K562 (cell line): ENCODE results near the gene IL17RB. TPM values are rescaled to one million over a fixed set of nuclear protein-coding genes. Genes with fewer than 3 reads are reported as not detected.

Experiments used
- ATAC-seq: fragments of 200-7000 bp; cut with Tn5 transposase; 3 replicates; pipeline ENCODE4 v1.9.1; 2020; ENCODE audit warnings: moderate library complexity
- BruUV-seq: library from RNA; stranded (reverse); fragments of 400-500 nt; replicated peaks from 2 replicates; lab custom pipeline; 2021; lab: Mats Ljungman, UMichigan
- CTCF ChIA-PET: fragments of 300-600 bp; formaldehyde crosslinking; extraction: SDS; loops from one replicate; lab custom pipeline; 2021; ENCODE audit warnings: low intra/inter-chr PET ratio; lab: Yijun Ruan, JAX
- POLR2A ChIA-PET: fragments of 300-600, 350-650 bp; sonication (Branson Sonifier 250); formaldehyde crosslinking; extraction: SDS; loops from one replicate; lab custom pipeline; 2021; ENCODE audit warnings: antibody characterized with exemption, inconsistent platforms; lab: Yijun Ruan, JAX
- DNase-seq, 4 experiments: peaks; one replicate each; pipeline versions ENCODE4 v3.0.0 to v3.0.0-alpha.2; 2011 to 2018; ENCODE audit warnings: low spot score in 3 of 4, mixed read lengths in 3 of 4; ENCODE audit errors: extremely low read depth in 1 of 4
- FAIRE-seq: peaks from 2 replicates; lab custom pipeline; 2011; peaks lifted over from hg19 to GRCh38; lab: Jason Lieb, UNC
- H2AFZ ChIP-seq: 2 replicates; pipeline ENCODE4 v1.6.0; 2011; ENCODE audit warnings: low read depth, low read length, control low read depth, inconsistent platforms
- H3K27ac ChIP-seq: fragments of 200-600 bp; 3 replicates; pipeline ENCODE4 v1.8.0; 2011; ENCODE audit warnings: low read depth, mild to moderate bottlenecking, control low read depth, inconsistent platforms, low read length, moderate library complexity, mixed read lengths; ENCODE audit errors: extremely low read depth
- H3K27me3 ChIP-seq, 2 experiments: fragments of 300-600 bp in 1 of 2; 2 replicates in 1 of 2; 3 replicates in 1 of 2; pipeline versions ENCODE4 v1.6.0 to v1.8.0; 2011; ENCODE audit warnings: inconsistent platforms in 2 of 2, low read length in 2 of 2, mild to moderate bottlenecking in 1 of 2, mixed read lengths in 1 of 2, moderate library complexity in 1 of 2; ENCODE audit not compliant: control insufficient read depth in 2 of 2, insufficient read depth in 2 of 2
- H3K36me3 ChIP-seq: fragments of 300-600 bp; 3 replicates; pipeline ENCODE4 v1.8.0; 2011; ENCODE audit warnings: mild to moderate bottlenecking, low read length, inconsistent platforms; ENCODE audit not compliant: control insufficient read depth, insufficient read depth
- H3K4me1 ChIP-seq, 2 experiments: fragments of 200-600 bp in 1 of 2; replicated peaks in 1 of 2; 2 replicates in 1 of 2; 3 replicates in 1 of 2; pipeline versions ENCODE4 v1.5.1 to v1.8.0; 2011; ENCODE audit warnings: inconsistent platforms in 2 of 2, low read length in 2 of 2, mild to moderate bottlenecking in 1 of 2, mixed read lengths in 1 of 2, moderate library complexity in 1 of 2; ENCODE audit not compliant: control insufficient read depth in 2 of 2, insufficient read depth in 2 of 2
- H3K4me2 ChIP-seq: 2 replicates; pipeline ENCODE4 v1.6.1; 2011; ENCODE audit warnings: low read length, control low read depth, inconsistent platforms, mixed read lengths; ENCODE audit not compliant: insufficient read depth
- H3K4me3 ChIP-seq: fragments of 200-600 bp; sonication (generic), shearing (Covaris generic); 2 replicates; pipeline ENCODE4 v1.5.1; 2016; ENCODE audit warnings: control low read depth, inconsistent platforms
- H3K79me2 ChIP-seq: fragments of 200-600 bp; 3 replicates; pipeline ENCODE4 v1.8.0; 2011; ENCODE audit warnings: low read length, inconsistent platforms; ENCODE audit not compliant: control insufficient read depth, insufficient read depth
- H3K9ac ChIP-seq, 2 experiments: 2 replicates each; pipeline versions ENCODE4 v1.6.0 to v1.6.1; 2011; ENCODE audit warnings: low read depth in 2 of 2, low read length in 2 of 2, control low read depth in 1 of 2, inconsistent platforms in 1 of 2, mild to moderate bottlenecking in 1 of 2, mixed read lengths in 1 of 2; ENCODE audit not compliant: insufficient read depth in 1 of 2
- H3K9me1 ChIP-seq: one replicate; pipeline ENCODE4 v1.6.0; 2011; ENCODE audit warnings: inconsistent platforms, mild to moderate bottlenecking, low read length, moderate library complexity; ENCODE audit not compliant: control insufficient read depth, insufficient read depth
- H3K9me3 ChIP-seq: replicated peaks from 2 replicates; pipeline ENCODE4 v1.5.1; 2011; ENCODE audit warnings: low read depth, low read length, inconsistent platforms; ENCODE audit not compliant: control insufficient read depth, insufficient read depth
- H4K20me1 ChIP-seq: replicated peaks from 2 replicates; pipeline ENCODE4 v1.6.1; 2011; ENCODE audit warnings: low read length, inconsistent platforms, mixed read lengths; ENCODE audit not compliant: control insufficient read depth, insufficient read depth
- CAMTA2 ChIP-seq: fragments of 250-450 bp; sonication (Bioruptor Pico); conservative IDR thresholded peaks from 2 replicates; pipeline ENCODE4 v1.5.1; 2022
- CBX3 ChIP-seq, 2 experiments: IDR thresholded peaks; 1 replicate in 1 of 2; 2 replicates in 1 of 2; pipeline ENCODE4 v1.6.1; 2012; ENCODE audit warnings: inconsistent platforms in 2 of 2, low read length in 2 of 2, borderline replicate concordance in 1 of 2, control low read depth in 1 of 2
- CCNT2 ChIP-seq: IDR thresholded peaks from 2 replicates; pipeline ENCODE4 v1.6.1; 2011; ENCODE audit warnings: borderline replicate concordance, low read depth, mild to moderate bottlenecking, moderate library complexity, mixed read lengths, low read length; ENCODE audit not compliant: insufficient read length; ENCODE audit errors: extremely low read depth
- IRF9 ChIP-seq: fragments of 450-650 bp; IDR thresholded peaks from 2 replicates; pipeline ENCODE4 v1.6.1; 2016; ENCODE audit warnings: missing biosample characterization, missing genetic modification characterization
- KDM2B ChIP-seq: fragments of 250-450 bp; sonication (Bioruptor Pico); IDR thresholded peaks from 2 replicates; pipeline ENCODE4 v1.8.0; 2021; ENCODE audit warnings: mild to moderate bottlenecking, moderate library complexity
- MLX ChIP-seq, 2 experiments: fragments of 450-650 bp in 1 of 2; sonication (generic) in 1 of 2; formaldehyde crosslinking; conservative IDR thresholded peaks; 2 replicates each; pipeline versions ENCODE4 v1.4.0 to v1.8.1; 2020 to 2022; ENCODE audit warnings: mild to moderate bottlenecking in 1 of 2, missing genetic modification reagents in 1 of 2
- SMC3 ChIP-seq: conservative IDR thresholded peaks from 2 replicates; pipeline ENCODE4 v1.6.1; 2011; ENCODE audit warnings: low read depth, low read length, improper control_type of control experiment; ENCODE audit not compliant: insufficient read depth
- STAT6 ChIP-seq: sonication (generic); formaldehyde crosslinking; IDR thresholded peaks from 2 replicates; pipeline ENCODE4 v1.8.1; 2023; ENCODE audit warnings: mild to moderate bottlenecking, missing genetic modification reagents
- ZC3H4 ChIP-seq: sonication (generic); formaldehyde crosslinking; IDR thresholded peaks from 2 replicates; pipeline ENCODE4 v1.9.0; 2021; ENCODE audit warnings: missing genetic modification reagents, borderline replicate concordance
- ZNF445 ChIP-seq: fragments of 250-450 bp; sonication (Bioruptor Pico); IDR thresholded peaks from 2 replicates; pipeline ENCODE4 v1.4.0; 2020; ENCODE audit warnings: low read depth, mild to moderate bottlenecking, moderate library complexity
- ZNF766 ChIP-seq: fragments of 200-800 bp; sonication (Bioruptor generic); conservative IDR thresholded peaks from 2 replicates; pipeline ENCODE4 v1.6.1; 2016; ENCODE audit warnings: missing genetic modification characterization, missing compliant biosample characterization
- WGBS: fragments of 100-300 bp; shearing (Covaris generic); methylation state at CpG from one replicate; pipeline ENCODE4 v1.1.6; 2016; ENCODE audit warnings: low coverage, mixed read lengths; ENCODE audit not compliant: insufficient coverage; ENCODE audit errors: missing lambda C conversion rate; 5-methylcytosine and 5-hydroxymethylcytosine counted together
- in situ Hi-C: fragments of 300-500 bp; cut with MboI; formaldehyde crosslinking; loops from 4 replicates; pipeline ENCODE4 v1.15.0; 2018; ENCODE audit warnings: inconsistent platforms, mixed read lengths
- intact Hi-C: fragments of 100-400 bp; cut with micrococcal nuclease; formaldehyde crosslinking; loops from 2 replicates; pipeline ENCODE4 v1.14.2; 2022
- polyA plus RNA-seq, 8 experiments: library from polyadenylated mRNA; depleted of rRNA in 4 of 8; stranded (reverse) in 5 of 8; unstranded in 3 of 8; fragments of >200 nt; fragmentation: Nextera tagmentation in 2 of 8; fragmentation: Illumina TruSeq in 1 of 8; extraction: Ambion mirVana in 2 of 8; extraction: Trizol in 1 of 8; gene quantifications; 2 replicates each; pipeline versions ENCODE4 v1.2.1 to v1.2.3, GENCODE V29; 2011 to 2014; ENCODE audit warnings: inconsistent platforms in 1 of 8, missing spikeins in 1 of 8
- total RNA-seq, 7 experiments: library from RNA; depleted of rRNA in 6 of 7; stranded (reverse); fragments of >200 nt in 6 of 7; fragmentation: Illumina TruSeq in 2 of 7; extraction: Trizol in 2 of 7; gene quantifications; 2 replicates each; pipeline versions ENCODE4 v1.2.1 to v1.2.3, GENCODE V29; 2011 to 2021; ENCODE audit warnings: low replicate concordance in 1 of 7
- TF ChIP-seq, protein P1 (sequence below): sonication (generic); formaldehyde crosslinking; IDR thresholded peaks from 2 replicates; pipeline ENCODE4 v1.8.0; 2022; ENCODE audit warnings: missing genetic modification reagents, mild to moderate bottlenecking, moderate library complexity, borderline replicate concordance
- TF ChIP-seq, protein P2 (sequence below): fragments of 250-450 bp; sonication (Bioruptor Pico); IDR thresholded peaks from 2 replicates; pipeline ENCODE4 v1.5.0; 2021; ENCODE audit warnings: mild to moderate bottlenecking, moderate library complexity

Gene IL17RB
- total and polyA plus RNA-seq, 9 of the 15 experiments (the other 6 are each of a cell fraction or from before 2014, with no cell fraction given): 1.1 to 4.1 (median 1.7) TPM

DNA sequence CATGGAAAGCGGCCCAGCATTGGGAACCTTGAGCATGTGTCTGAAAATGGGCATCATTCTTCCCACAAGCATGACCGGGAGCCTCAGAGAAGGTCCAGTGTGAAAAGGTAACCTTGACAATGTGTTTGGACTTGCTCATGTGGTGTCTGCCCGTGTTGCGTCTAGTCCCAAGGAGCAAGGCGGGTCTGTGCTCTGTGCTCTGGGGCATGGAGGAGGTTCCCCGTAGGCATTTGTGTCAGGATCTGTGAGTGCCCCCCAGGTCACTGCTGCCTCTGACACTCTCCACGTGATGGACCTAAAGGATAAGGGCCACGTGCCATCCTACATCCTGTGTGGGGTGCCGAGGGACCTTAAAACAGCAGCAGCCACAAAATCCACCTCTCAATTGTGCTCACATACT lies 45.0 kb upstream of the IL17RB start:
- no peak overlapping the region for H3K4me2 ChIP-seq
- H2AFZ ChIP-seq: no peak overlapping the region
- H4K20me1 ChIP-seq: no peaks in the 10 kb centered on the region; the same call in 1 of the 2 replicates
- intact Hi-C loops: no loop called here
- no peak overlapping the region for H3K27ac ChIP-seq
- H3K27me3 ChIP-seq: peaks cover 10 to 72% of the 10 kb centered on the region in 2 experiments; a peak in 4 of 5 replicates
- H3K79me2 ChIP-seq: no peaks in the 10 kb centered on the region
- H3K4me1 ChIP-seq: no peaks in the 10 kb centered on the region
- no peaks in the 10 kb centered on the region for H3K9me3 ChIP-seq
- FAIRE-seq: no peak
- H3K9me1 ChIP-seq: no peaks in the 10 kb centered on the region
- H3K4me3 ChIP-seq: no peak overlapping the region
- WGBS: 6% methylated on average over 9 of the region's 9 CpGs
- BruUV-seq: no TSS peak
- no peak overlapping the region for H3K9ac ChIP-seq
- ATAC-seq: no peak
- CTCF ChIA-PET: interaction anchor here (0.6 kb wide), 1 partner anchor 274 kb away, joined by 3 read pairs; no protein-coding TSS in a partner anchor
- DNase-seq: no peak
- in situ Hi-C loops: no loop called here
- no peaks in the 10 kb centered on the region for H3K36me3 ChIP-seq
- POLR2A ChIA-PET: no interaction called here
- no peak for TF ChIP-seq CAMTA2 (CRISPR knock-in tag)
- no peak for TF ChIP-seq MLX (CRISPR knock-in tag; conservative IDR thresholded peaks at IDR 0.05)
- TF ChIP-seq, protein P1, sequence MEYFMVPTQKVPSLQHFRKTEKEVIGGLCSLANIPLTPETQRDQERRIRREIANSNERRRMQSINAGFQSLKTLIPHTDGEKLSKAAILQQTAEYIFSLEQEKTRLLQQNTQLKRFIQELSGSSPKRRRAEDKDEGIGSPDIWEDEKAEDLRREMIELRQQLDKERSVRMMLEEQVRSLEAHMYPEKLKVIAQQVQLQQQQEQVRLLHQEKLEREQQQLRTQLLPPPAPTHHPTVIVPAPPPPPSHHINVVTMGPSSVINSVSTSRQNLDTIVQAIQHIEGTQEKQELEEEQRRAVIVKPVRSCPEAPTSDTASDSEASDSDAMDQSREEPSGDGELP (CRISPR knock-in tag): no peak
- TF ChIP-seq ZNF445 (CRISPR knock-in tag): no peak
- TF ChIP-seq, protein P2, sequence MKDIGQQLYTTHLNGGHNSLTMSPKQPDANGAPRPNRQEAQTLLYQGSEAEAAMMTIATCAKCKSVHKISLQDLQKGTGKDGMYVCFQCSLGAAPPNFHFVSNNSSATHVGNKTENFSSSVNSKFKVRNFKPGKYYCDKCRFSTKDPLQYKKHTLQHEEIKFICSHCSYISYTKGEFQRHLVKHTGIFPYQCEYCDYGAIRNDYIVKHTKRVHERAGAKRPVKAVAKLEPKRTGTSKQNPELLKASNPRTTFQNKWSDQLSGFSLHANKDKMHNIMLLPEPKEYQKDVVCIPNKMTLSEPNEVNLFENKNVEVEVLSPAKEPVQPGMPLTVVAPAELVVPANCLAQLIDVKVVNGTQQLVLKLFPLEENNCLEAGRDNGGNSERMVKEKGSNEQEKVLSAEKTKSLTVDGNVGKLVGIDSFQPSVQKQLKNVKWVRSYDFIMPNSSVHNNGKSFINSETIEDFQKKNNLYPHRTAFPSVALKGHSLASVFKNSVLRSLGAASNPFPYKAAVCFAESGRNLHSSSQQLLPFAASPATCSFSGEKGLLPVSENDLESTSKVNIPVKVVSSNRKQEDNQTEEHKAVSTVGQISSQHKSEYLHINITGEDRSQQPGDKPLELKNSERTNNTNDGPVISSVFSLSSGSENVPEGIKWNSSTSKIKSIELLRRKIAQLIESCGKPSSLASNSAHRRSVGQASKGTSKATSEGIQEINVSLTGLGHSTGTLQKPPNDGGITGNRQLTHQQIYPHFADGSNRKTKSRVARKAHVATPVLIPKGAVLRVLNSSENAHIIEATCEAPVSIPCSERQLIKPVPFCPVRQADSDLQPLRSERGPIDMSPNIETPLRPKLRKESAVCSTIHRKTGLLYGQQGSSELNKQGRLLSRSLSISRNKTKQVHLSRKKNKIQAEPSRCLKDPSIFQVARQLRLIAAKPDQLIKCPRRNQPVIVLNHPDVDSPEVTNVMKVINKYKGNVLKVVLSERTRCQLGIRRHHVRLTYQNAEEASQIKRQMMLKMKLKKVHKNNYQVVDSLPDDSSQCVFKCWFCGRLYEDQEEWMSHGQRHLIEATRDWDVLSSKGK (CRISPR knock-in tag): no peak
- no peak for TF ChIP-seq CBX3 (IDR thresholded peaks at IDR 0.05; ENCODE audit: borderline replicate concordance in 1 of 2, low read length in 2 of 2)
- TF ChIP-seq STAT6 (CRISPR knock-in tag): no peak
- TF ChIP-seq IRF9 (tag): no peak
- no peak for TF ChIP-seq KDM2B (CRISPR knock-in tag)
- TF ChIP-seq ZNF766 (CRISPR knock-in tag): no peak
- no peak for TF ChIP-seq SMC3
- no peak for TF ChIP-seq ZC3H4
- no peak for TF ChIP-seq CCNT2
